K562 (cell line): ENCODE measurements around the gene CFAP73. TPM values are rescaled to one million over a fixed set of nuclear protein-coding genes. Genes with fewer than 3 reads are reported as not detected.
A peak's percentile ranks its signal among the peaks of the same experiment; 100 is the strongest.

Experiments used
- CTBP1 ChIP-seq: fragments of 450-650 bp; IDR thresholded peaks from 2 replicates; pipeline ENCODE4 v1.6.1; 2016; ENCODE audit warnings: borderline replicate concordance
- ESRRA ChIP-seq: fragments of 450-650 bp; IDR thresholded peaks from 2 replicates; pipeline ENCODE4 v1.6.1; 2014; ENCODE audit warnings: low read depth, mild to moderate bottlenecking, moderate library complexity, borderline replicate concordance
- GATAD2A ChIP-seq: fragments of 450-650 bp; IDR thresholded peaks from 2 replicates; pipeline ENCODE4 v1.6.1; 2017
- HDGF ChIP-seq: fragments of 450-650 bp; IDR thresholded peaks from 2 replicates; pipeline ENCODE4 v1.6.1; 2016
- HNRNPL ChIP-seq: fragments of 200-400 bp; formaldehyde crosslinking; IDR thresholded peaks from 2 replicates; pipeline ENCODE4 v1.6.1; 2017; ENCODE audit warnings: low read depth, mild to moderate bottlenecking, low read length
- KDM5B ChIP-seq: fragments of 200-600 bp; sonication (generic); IDR thresholded peaks from 2 replicates; pipeline ENCODE4 v1.6.1; 2012; ENCODE audit warnings: low read depth, mild to moderate bottlenecking, moderate library complexity, low read length, control low read depth, inconsistent platforms; ENCODE audit not compliant: insufficient replicate concordance
- KLF1 ChIP-seq: fragments of 450-650 bp; IDR thresholded peaks from 2 replicates; pipeline ENCODE4 v1.6.1; 2016; ENCODE audit warnings: missing genetic modification characterization, missing compliant biosample characterization
- MLX ChIP-seq, 2 experiments: fragments of 450-650 bp in 1 of 2; sonication (generic) in 1 of 2; formaldehyde crosslinking; conservative IDR thresholded peaks; 2 replicates each; pipeline versions ENCODE4 v1.4.0 to v1.8.1; 2020 to 2022; ENCODE audit warnings: mild to moderate bottlenecking in 1 of 2, missing genetic modification reagents in 1 of 2
- MYBL2 ChIP-seq, 2 experiments: fragments of 450-650 bp in 1 of 2; sonication (generic) in 1 of 2; formaldehyde crosslinking in 1 of 2; IDR thresholded peaks; 2 replicates each; pipeline versions ENCODE4 v1.6.1 to v1.8.1; 2017 to 2022; ENCODE audit warnings: borderline replicate concordance in 1 of 2, inconsistent platforms in 1 of 2, low read depth in 1 of 2, mild to moderate bottlenecking in 1 of 2, missing genetic modification reagents in 1 of 2, moderate library complexity in 1 of 2
- PHB2 ChIP-seq: fragments of 450-650 bp; IDR thresholded peaks from 2 replicates; pipeline ENCODE4 v1.6.1; 2017; ENCODE audit warnings: low read depth
- SIN3B ChIP-seq: fragments of 450-650 bp; IDR thresholded peaks from 2 replicates; pipeline ENCODE4 v1.6.1; 2017; ENCODE audit warnings: low read depth, mild to moderate bottlenecking, moderate library complexity
- SUPT5H ChIP-seq: fragments of 450-650 bp; IDR thresholded peaks from 2 replicates; pipeline ENCODE4 v1.6.1; 2016
- UBTF ChIP-seq, 2 experiments: IDR thresholded peaks; 2 replicates each; pipeline ENCODE4 v1.6.1; 2012; ENCODE audit warnings: improper control_type of control experiment in 2 of 2, low read depth in 2 of 2, low read length in 2 of 2, borderline replicate concordance in 1 of 2
- ZBTB1 ChIP-seq: sonication (generic); formaldehyde crosslinking; IDR thresholded peaks from 2 replicates; pipeline ENCODE4 v1.8.1; 2023; ENCODE audit warnings: missing genetic modification reagents, low read depth, mild to moderate bottlenecking, borderline replicate concordance
- ZBTB2 ChIP-seq: fragments of 450-650 bp; IDR thresholded peaks from 2 replicates; pipeline ENCODE4 v1.6.1; 2016; ENCODE audit warnings: antibody characterized with exemption
- ZBTB5 ChIP-seq: fragments of 450-650 bp; IDR thresholded peaks from 2 replicates; pipeline ENCODE4 v1.6.1; 2017; ENCODE audit warnings: antibody characterized with exemption
- ZNF143 ChIP-seq: sonication (generic); formaldehyde crosslinking; IDR thresholded peaks from 2 replicates; pipeline ENCODE4 v1.9.0; 2022; ENCODE audit warnings: mild to moderate bottlenecking, missing genetic modification reagents
- ZNF263 ChIP-seq: sonication (generic); formaldehyde crosslinking; IDR thresholded peaks from 2 replicates; pipeline ENCODE4 v1.8.0; 2022; ENCODE audit warnings: mild to moderate bottlenecking, missing genetic modification reagents, borderline replicate concordance
- ZNF274 ChIP-seq: IDR thresholded peaks from 2 replicates; pipeline ENCODE4 v1.6.1; 2011; ENCODE audit warnings: low read depth, mild to moderate bottlenecking, low read length, moderate library complexity, borderline replicate concordance
- ZNF57 ChIP-seq: fragments of 450-650 bp; formaldehyde crosslinking; IDR thresholded peaks from 2 replicates; pipeline ENCODE4 v1.4.0; 2020; ENCODE audit warnings: mild to moderate bottlenecking, moderate library complexity
- polyA plus RNA-seq, 8 experiments: library from polyadenylated mRNA; depleted of rRNA in 4 of 8; stranded (reverse) in 5 of 8; unstranded in 3 of 8; fragments of >200 nt; fragmentation: Nextera tagmentation in 2 of 8; fragmentation: Illumina TruSeq in 1 of 8; extraction: Ambion mirVana in 2 of 8; extraction: Trizol in 1 of 8; gene quantifications; 2 replicates each; pipeline versions ENCODE4 v1.2.1 to v1.2.3, GENCODE V29; 2011 to 2014; ENCODE audit warnings: inconsistent platforms in 1 of 8, missing spikeins in 1 of 8
- total RNA-seq, 7 experiments: library from RNA; depleted of rRNA in 6 of 7; stranded (reverse); fragments of >200 nt in 6 of 7; fragmentation: Illumina TruSeq in 2 of 7; extraction: Trizol in 2 of 7; gene quantifications; 2 replicates each; pipeline versions ENCODE4 v1.2.1 to v1.2.3, GENCODE V29; 2011 to 2021; ENCODE audit warnings: low replicate concordance in 1 of 7

CFAP73 gene
- total and polyA plus RNA-seq, 9 of the 15 experiments (the other 6 are each of a cell fraction or from before 2014, with no cell fraction given) = not detected

- peak; percentile 52; the same call in 1 of the 2 replicates for TF ChIP-seq ZBTB2
- no peak for TF ChIP-seq ZBTB1 (CRISPR knock-in tag)
- TF ChIP-seq GATAD2A = no peak
- TF ChIP-seq HNRNPL = peak; percentile 37; the same call in 1 of the 2 replicates
- no peak for TF ChIP-seq ZBTB5
- no peak for TF ChIP-seq MLX (CRISPR knock-in tag; conservative IDR thresholded peaks at IDR 0.05)
- TF ChIP-seq MYBL2 (IDR thresholded peaks at IDR 0.05; ENCODE audit: low read depth) = no peak
- no peak for TF ChIP-seq MYBL2 (CRISPR knock-in tag; IDR thresholded peaks at IDR 0.05; ENCODE audit: borderline replicate concordance)
- peak; percentile 80; the same call in 1 of the 2 replicates for TF ChIP-seq CTBP1
- no peak for TF ChIP-seq HDGF
- TF ChIP-seq ZNF143 = peak; percentile 55; the same call in 1 of the 2 replicates
- no peak; the same call in 1 of the 2 replicates for TF ChIP-seq ESRRA
- no peak for TF ChIP-seq ZNF274
- peak; percentile 74 for TF ChIP-seq ZNF263
- TF ChIP-seq KDM5B = no peak
- TF ChIP-seq PHB2 = no peak
- TF ChIP-seq UBTF (IDR thresholded peaks at IDR 0.05; ENCODE audit: borderline replicate concordance in 1 of 2, low read depth in 2 of 2, low read length in 2 of 2) = peak; percentile 97; a peak in 3 of 4 replicates
- TF ChIP-seq SUPT5H = no peak
- no peak for TF ChIP-seq ZNF57
- no peak for TF ChIP-seq KLF1
- TF ChIP-seq SIN3B = no peak
Observed at GRCh38 chr12:113152835-113153814, 3.6 kb downstream of the CFAP73 start (continued).
